NCI-H345 treated with DMSO at 0.1 percent for 48 hours (cell line): Measurements from ENCODE around the gene CRKL.
"Not testable (repeated sequence)": the region's sequence is repeated elsewhere in the genome, so short reads cannot be mapped to it uniquely, and the experiment has no call there.

Source experiments
- DNase-seq: peaks from one replicate; lab custom pipeline; 2025; ENCODE audit not compliant: unreplicated experiment; lab: John Stamatoyannopoulos, UW

CRKL gene

GRCh38 chr22:20931126-20931654, 14.0 kb downstream of the CRKL start:
- DNase-seq = no peak

GRCh38 chr22:20933910-20934309, 16.7 kb downstream of the CRKL start:
- DNase-seq = no peak

GRCh38 chr22:20935049-20935448, 17.8 kb downstream of the CRKL start:
- DNase-seq = not testable (repeated sequence)

GRCh38 chr22:20935780-20936539, 18.8 kb downstream of the CRKL start:
- not testable (repeated sequence) for DNase-seq

- DNase-seq = no peak
Observed at GRCh38 chr22:20937031-20937793, 20.0 kb downstream of the CRKL start.

GRCh38 chr22:20937794-20938671, 20.8 kb downstream of the CRKL start:
- no peak for DNase-seq

- not testable (repeated sequence) for DNase-seq
Observed at GRCh38 chr22:20939457-20940185, 22.4 kb downstream of the CRKL start.

- no peak for DNase-seq
Observed at GRCh38 chr22:20940186-20940651, 23.0 kb downstream of the CRKL start.

GRCh38 chr22:20940904-20941385, 23.7 kb downstream of the CRKL start:
- no peak for DNase-seq

GRCh38 chr22:20942203-20942902, 25.1 kb downstream of the CRKL start:
- not testable (repeated sequence) for DNase-seq

GRCh38 chr22:20943104-20943933, 26.1 kb downstream of the CRKL start:
- DNase-seq = no peak

- no peak for DNase-seq
Observed at GRCh38 chr22:20944042-20944441, 26.8 kb downstream of the CRKL start.

- no peak for DNase-seq
Observed at GRCh38 chr22:20945578-20945934, 28.3 kb downstream of the CRKL start.

- DNase-seq = no peak
Observed at GRCh38 chr22:20946080-20946986, 29.1 kb downstream of the CRKL start.

GRCh38 chr22:20946991-20947390, 29.8 kb downstream of the CRKL start:
- DNase-seq = no peak

- no peak for DNase-seq
Observed at GRCh38 chr22:20948450-20948849, 31.2 kb downstream of the CRKL start.

- DNase-seq = no peak
Observed at GRCh38 chr22:20948989-20949388, 31.8 kb downstream of the CRKL start.

- DNase-seq = no peak
Observed at GRCh38 chr22:20949698-20950183, 32.5 kb downstream of the CRKL start.
